NCI-H510A (cell line): ENCODE measurements around the gene UNC79.
"Not testable (repeated sequence)": the region's sequence is repeated elsewhere in the genome, so short reads cannot be mapped to it uniquely, and the experiment has no call there.

Source experiments
- DNase-seq: peaks from one replicate; lab custom pipeline; 2025; lab: John Stamatoyannopoulos, UW

UNC79 gene

GRCh38 chr14:93430315-93431035 lies at the start of gene UNC79:
TSS of gene UNC79 (plus strand) at chr14:93430939. CDS start at chr14:93431030, 91 bp downstream.
- peak; percentile 80 for DNase-seq

GRCh38 chr14:93381644-93382043 lies 49.1 kb upstream of the UNC79 start:
- no peak for DNase-seq

GRCh38 chr14:93384256-93384655 lies 46.5 kb upstream of the UNC79 start:
- not testable (repeated sequence) for DNase-seq

- no peak for DNase-seq
These were observed 35.5 kb upstream of the UNC79 start for GRCh38 chr14:93395231-93395630.

GRCh38 chr14:93396456-93396855 lies 34.3 kb upstream of the UNC79 start:
- DNase-seq, result no peak

- DNase-seq, result no peak
These were observed 32.2 kb upstream of the UNC79 start for GRCh38 chr14:93398491-93398890.

- DNase-seq, result no peak
These were observed 27.8 kb upstream of the UNC79 start for GRCh38 chr14:93402951-93403350.

GRCh38 chr14:93410021-93410420 lies 20.7 kb upstream of the UNC79 start:
- DNase-seq, result no peak

- no peak for DNase-seq
These were observed 19.8 kb upstream of the UNC79 start for GRCh38 chr14:93410893-93411292.

GRCh38 chr14:93425136-93425535 lies 5.6 kb upstream of the UNC79 start:
- DNase-seq, result not testable (repeated sequence)

- DNase-seq, result no peak
These were observed 4.0 kb upstream of the UNC79 start for GRCh38 chr14:93426750-93427149.

GRCh38 chr14:93431036-93431670 lies 414 bp downstream of the UNC79 start:
- DNase-seq, result peak; percentile 70

- no peak for DNase-seq
These were observed 23.5 kb downstream of the UNC79 start for GRCh38 chr14:93454224-93454623.

- no peak for DNase-seq
These were observed 25.6 kb downstream of the UNC79 start for GRCh38 chr14:93456356-93456755.

- DNase-seq, result no peak
These were observed 27.5 kb downstream of the UNC79 start for GRCh38 chr14:93458234-93458633.

GRCh38 chr14:93462479-93462878 lies 31.7 kb downstream of the UNC79 start:
- no peak for DNase-seq

GRCh38 chr14:93464271-93464670 lies 33.5 kb downstream of the UNC79 start:
- no peak for DNase-seq

- no peak for DNase-seq
These were observed 44.7 kb downstream of the UNC79 start for GRCh38 chr14:93475471-93475870.

- no peak for DNase-seq
These were observed 45.6 kb downstream of the UNC79 start for GRCh38 chr14:93476305-93476704.

- not testable (repeated sequence) for DNase-seq
These were observed 48.3 kb downstream of the UNC79 start for GRCh38 chr14:93479074-93479473.

- no peak for DNase-seq
These were observed 50.1 kb downstream of the UNC79 start for GRCh38 chr14:93480867-93481266.

- no peak for DNase-seq
These were observed 51.0 kb downstream of the UNC79 start for GRCh38 chr14:93481758-93482157.

GRCh38 chr14:93490001-93490400 lies 59.3 kb downstream of the UNC79 start:
- DNase-seq, result no peak

GRCh38 chr14:93493054-93493453 lies 62.3 kb downstream of the UNC79 start:
- no peak for DNase-seq
